Thyroid gland (tissue), 4 donors: ENCODE results near the gene HCK.

ENCODE experiments used
- CTCF ChIP-seq, 6 experiments: fragments of 200-600 bp in 3 of 6; fragments of 450-650 bp in 3 of 6; sonication (generic) in 3 of 6; IDR thresholded peaks; one replicate each; pipeline ENCODE4 v1.5.1; 2016 to 2019; ENCODE audit warnings: antibody characterized with exemption in 6 of 6, mild to moderate bottlenecking in 2 of 6, inconsistent platforms in 1 of 6, moderate library complexity in 1 of 6
- POLR2A ChIP-seq, 2 donors: fragments of 450-650 bp; IDR thresholded peaks; one replicate each; pipeline ENCODE4 v1.6.1; 2017; ENCODE audit warnings: antibody characterized with exemption in 2 of 2, mild to moderate bottlenecking in 2 of 2, moderate library complexity in 1 of 2

- TF ChIP-seq CTCF (IDR thresholded peaks at IDR 0.05) (no peak), POLR2A (IDR thresholded peaks at IDR 0.05) (no peak)
These were observed 27.3 kb upstream of the HCK start for GRCh38 chr20:32024683-32025295.
